Endothelial cell of umbilical vein (primary cell): ENCODE data around the gene OR2H1. TPM values are rescaled to one million over a fixed set of nuclear protein-coding genes. Genes with fewer than 3 reads are reported as not detected.

Experiments used
- BruUV-seq: library from RNA; stranded (reverse); fragments of 400-500 nt; replicated peaks from 2 replicates; lab custom pipeline; 2021; lab: Mats Ljungman, UMichigan
- CTCF ChIA-PET: fragments of 300-600, 350-600 bp; sonication (Branson Sonifier 250); formaldehyde crosslinking; loops from one replicate; lab custom pipeline; 2021; ENCODE audit warnings: antibody characterized with exemption, inconsistent platforms; lab: Charles Lee
- POLR2A ChIA-PET: fragments of 300-600, 350-600 bp; sonication (Branson Sonifier 250); formaldehyde crosslinking; loops from one replicate; lab custom pipeline; 2021; ENCODE audit warnings: antibody characterized with exemption, inconsistent platforms; lab: Charles Lee
- DNase-seq: peaks from one replicate; pipeline ENCODE4 v3.0.0-alpha.2; 2011; ENCODE audit warnings: low read depth, low spot score
- FAIRE-seq: peaks from 2 replicates; lab custom pipeline; 2011; peaks lifted over from hg19 to GRCh38; lab: Jason Lieb, UNC
- H2AFZ ChIP-seq: 2 replicates; pipeline ENCODE4 v1.6.0; 2012; ENCODE audit warnings: low read depth, low read length, control low read depth, inconsistent platforms
- H3K27ac ChIP-seq: 2 replicates; pipeline ENCODE4 v1.5.1; 2011; ENCODE audit warnings: low read depth, mild to moderate bottlenecking, control low read depth, low read length, moderate library complexity; ENCODE audit not compliant: insufficient read depth
- H3K27me3 ChIP-seq, 2 experiments: 2 replicates each; pipeline versions ENCODE4 v1.6.0 to v1.6.1; 2011; ENCODE audit warnings: low read length in 2 of 2, mixed read lengths in 1 of 2; ENCODE audit not compliant: control insufficient read depth in 2 of 2, insufficient read depth in 2 of 2
- H3K36me3 ChIP-seq, 2 experiments: 2 replicates in 1 of 2; 3 replicates in 1 of 2; pipeline ENCODE4 v1.5.1; 2011; ENCODE audit warnings: low read length in 2 of 2, mild to moderate bottlenecking in 1 of 2, moderate library complexity in 1 of 2; ENCODE audit not compliant: control insufficient read depth in 2 of 2, insufficient read depth in 2 of 2; ENCODE audit errors: extremely low read depth in 1 of 2
- H3K4me1 ChIP-seq: 3 replicates; pipeline ENCODE4 v1.5.1; 2011; ENCODE audit warnings: mild to moderate bottlenecking, low read length; ENCODE audit not compliant: control insufficient read depth, insufficient read depth; ENCODE audit errors: extremely low read depth
- H3K4me2 ChIP-seq: 2 replicates; pipeline ENCODE4 v1.6.1; 2011; ENCODE audit warnings: low read length, control low read depth, mixed read lengths; ENCODE audit not compliant: insufficient read depth
- H3K4me3 ChIP-seq, 3 experiments: fragments of 200-600 bp in 1 of 3; sonication (generic), shearing (Covaris generic) in 1 of 3; replicated peaks in 1 of 3; 2 replicates each; pipeline ENCODE4 v1.5.1; 2011 to 2016; ENCODE audit warnings: control low read depth in 3 of 3, low read length in 3 of 3, mild to moderate bottlenecking in 2 of 3, inconsistent platforms in 1 of 3, low read depth in 1 of 3, moderate library complexity in 1 of 3; ENCODE audit not compliant: insufficient read depth in 1 of 3
- H3K79me2 ChIP-seq: 2 replicates; pipeline ENCODE4 v1.6.0; 2012; ENCODE audit warnings: low read length, inconsistent platforms; ENCODE audit not compliant: control insufficient read depth, insufficient read depth
- H3K9ac ChIP-seq: replicated peaks from 2 replicates; pipeline ENCODE3; 2011; ENCODE audit warnings: low read length, control low read depth; ENCODE audit not compliant: insufficient read depth; ENCODE audit errors: extremely low read depth
- H3K9me1 ChIP-seq: replicated peaks from 3 replicates; pipeline ENCODE4 v1.6.0; 2011; ENCODE audit warnings: mild to moderate bottlenecking, low read length; ENCODE audit not compliant: control insufficient read depth, insufficient read depth; ENCODE audit errors: extremely low read depth
- H3K9me3 ChIP-seq: replicated peaks from 2 replicates; pipeline ENCODE4 v1.5.1; 2012; ENCODE audit warnings: low read length, inconsistent platforms; ENCODE audit not compliant: control insufficient read depth, insufficient read depth
- H4K20me1 ChIP-seq: replicated peaks from 2 replicates; pipeline ENCODE3; 2011; ENCODE audit warnings: mild to moderate bottlenecking, low read length; ENCODE audit not compliant: control insufficient read depth, insufficient read depth; ENCODE audit errors: extremely low read depth
- EZH2 ChIP-seq: IDR thresholded peaks from 2 replicates; pipeline ENCODE4 v1.6.1; 2012; ENCODE audit warnings: borderline replicate concordance, low read depth, mild to moderate bottlenecking, moderate library complexity, low read length, inconsistent platforms; ENCODE audit not compliant: severe bottlenecking
- FOS ChIP-seq: IDR thresholded peaks from 2 replicates; pipeline ENCODE4 v1.6.1; 2011; ENCODE audit warnings: mild to moderate bottlenecking, low read length, moderate library complexity, borderline replicate concordance; ENCODE audit not compliant: insufficient read depth
- GATA2 ChIP-seq: IDR thresholded peaks from 2 replicates; pipeline ENCODE4 v1.7.0; 2011; ENCODE audit warnings: low read depth, mild to moderate bottlenecking, moderate library complexity, mixed read lengths, low read length; ENCODE audit not compliant: insufficient read length, insufficient read depth
- JUN ChIP-seq: IDR thresholded peaks from 2 replicates; pipeline ENCODE4 v1.6.1; 2011; ENCODE audit warnings: borderline replicate concordance, low read depth; ENCODE audit not compliant: insufficient read length, insufficient read depth
- MYC ChIP-seq: IDR thresholded peaks from one replicate; pipeline ENCODE4 v1.6.1; 2011; ENCODE audit warnings: mild to moderate bottlenecking, low read depth, low read length
- POLR2A ChIP-seq: IDR thresholded peaks from 2 replicates; pipeline ENCODE4 v1.6.1; 2012; ENCODE audit warnings: low read depth, mild to moderate bottlenecking, control low read depth, low read length
- POLR2AphosphoS5 ChIP-seq: IDR thresholded peaks from 2 replicates; pipeline ENCODE4 v1.6.1; 2012; ENCODE audit warnings: low read depth, mild to moderate bottlenecking, control low read depth, low read length, moderate library complexity; ENCODE audit not compliant: insufficient read depth
- dilution Hi-C: fragments of 300-500 bp; cut with MboI; formaldehyde crosslinking; loops from one replicate; pipeline ENCODE4 v1.15.0; 2019; ENCODE audit warnings: low sequenced_read_pairs; ENCODE audit not compliant: extremely low pct_ligation_motif_present
- intact Hi-C: fragments of 100-400 bp; cut with micrococcal nuclease; formaldehyde crosslinking; loops from one replicate; pipeline ENCODE4 v1.10.0; 2022
- polyA plus RNA-seq, 4 experiments: library from polyadenylated mRNA; depleted of rRNA in 3 of 4; stranded (reverse) in 3 of 4; unstranded in 1 of 4; fragments of >200 nt; gene quantifications; 2 replicates each; pipeline versions ENCODE4 v1.2.1 to v1.2.3, GENCODE V29; 2011 to 2012; ENCODE audit warnings: missing spikeins in 1 of 4
- total RNA-seq: library from RNA; stranded (reverse); gene quantifications from 2 replicates; pipeline ENCODE4 v1.2.3, GENCODE V29; 2021
- TF ChIP-seq, protein P1 (sequence below), 2 donors: IDR thresholded peaks; 1 replicate in 1 of 2; 2 replicates in 1 of 2; pipeline ENCODE4 v1.5.1; 2011; ENCODE audit warnings: low read length in 2 of 2, mild to moderate bottlenecking in 2 of 2, moderate library complexity in 2 of 2, control low read depth in 1 of 2, inconsistent platforms in 1 of 2, low read depth in 1 of 2; ENCODE audit not compliant: insufficient read depth in 1 of 2; ENCODE audit errors: extremely low read depth in 1 of 2
- TF ChIP-seq, protein P2 (sequence below): IDR thresholded peaks from 2 replicates; pipeline ENCODE4 v1.6.1; 2011; ENCODE audit not compliant: insufficient read depth, insufficient read length

The OR2H1 gene
- total and polyA plus RNA-seq, 2 donors (not counting 3 experiments of a cell fraction or from before 2014, with no cell fraction given) = not detected

DNA sequence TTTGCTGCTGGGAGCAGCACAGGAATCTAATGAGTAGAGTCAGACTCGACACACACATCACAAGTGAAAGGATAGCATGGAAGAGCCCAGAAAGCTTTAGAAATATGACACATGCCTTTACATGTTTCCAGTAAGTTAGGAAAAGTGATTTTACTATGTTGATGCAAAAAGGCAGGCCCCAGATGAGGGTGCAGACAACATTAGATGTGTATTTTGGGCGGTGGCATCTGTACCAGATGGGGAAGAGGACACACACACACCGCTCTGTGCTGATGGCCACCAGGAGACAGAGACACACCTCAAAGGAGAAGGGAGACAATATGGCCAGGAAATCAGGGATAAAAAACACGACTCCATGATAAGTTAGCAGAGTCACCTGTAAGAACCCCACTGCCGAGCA is 30.2 kb downstream of the OR2H1 start:
- Histone ChIP-seq H3K27ac (no peak overlapping the region), H2AFZ (no peak overlapping the region), H3K36me3 (no peaks in the 10 kb centered on the region), H3K9ac (no peak overlapping the region), H3K79me2 (no peaks in the 10 kb centered on the region), H3K9me3 (no peaks in the 10 kb centered on the region), H3K27me3 (no peaks in the 10 kb centered on the region), H3K9me1 (no peaks in the 10 kb centered on the region), H3K4me2 (no peak overlapping the region), H3K4me3 (no peak overlapping the region), H4K20me1 (no peaks in the 10 kb centered on the region), H3K4me1 (no peaks in the 10 kb centered on the region)
- FAIRE-seq = no peak
- no TSS peak for BruUV-seq
- TF ChIP-seq MYC (no peak), EZH2 (no peak), POLR2AphosphoS5 (no peak), POLR2A (no peak), JUN (no peak), FOS (no peak), GATA2 (no peak)
- TF ChIP-seq, protein P1, sequence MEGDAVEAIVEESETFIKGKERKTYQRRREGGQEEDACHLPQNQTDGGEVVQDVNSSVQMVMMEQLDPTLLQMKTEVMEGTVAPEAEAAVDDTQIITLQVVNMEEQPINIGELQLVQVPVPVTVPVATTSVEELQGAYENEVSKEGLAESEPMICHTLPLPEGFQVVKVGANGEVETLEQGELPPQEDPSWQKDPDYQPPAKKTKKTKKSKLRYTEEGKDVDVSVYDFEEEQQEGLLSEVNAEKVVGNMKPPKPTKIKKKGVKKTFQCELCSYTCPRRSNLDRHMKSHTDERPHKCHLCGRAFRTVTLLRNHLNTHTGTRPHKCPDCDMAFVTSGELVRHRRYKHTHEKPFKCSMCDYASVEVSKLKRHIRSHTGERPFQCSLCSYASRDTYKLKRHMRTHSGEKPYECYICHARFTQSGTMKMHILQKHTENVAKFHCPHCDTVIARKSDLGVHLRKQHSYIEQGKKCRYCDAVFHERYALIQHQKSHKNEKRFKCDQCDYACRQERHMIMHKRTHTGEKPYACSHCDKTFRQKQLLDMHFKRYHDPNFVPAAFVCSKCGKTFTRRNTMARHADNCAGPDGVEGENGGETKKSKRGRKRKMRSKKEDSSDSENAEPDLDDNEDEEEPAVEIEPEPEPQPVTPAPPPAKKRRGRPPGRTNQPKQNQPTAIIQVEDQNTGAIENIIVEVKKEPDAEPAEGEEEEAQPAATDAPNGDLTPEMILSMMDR (IDR thresholded peaks at IDR 0.05; ENCODE audit: extremely low read depth in 1 of 2, insufficient read depth in 1 of 2, low read depth in 1 of 2, low read length in 2 of 2) = no peak
- TF ChIP-seq, protein P2, sequence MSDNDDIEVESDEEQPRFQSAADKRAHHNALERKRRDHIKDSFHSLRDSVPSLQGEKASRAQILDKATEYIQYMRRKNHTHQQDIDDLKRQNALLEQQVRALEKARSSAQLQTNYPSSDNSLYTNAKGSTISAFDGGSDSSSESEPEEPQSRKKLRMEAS = no peak
- no peak for DNase-seq
- intact Hi-C loops = no loop called here
- CTCF ChIA-PET = no interaction called here
- dilution Hi-C loops = no loop called here
- POLR2A ChIA-PET = no interaction called here
